Measurements from ENCODE around the gene SNRPN.
"Not testable (repeated sequence)": the region's sequence is repeated elsewhere in the genome, so short reads cannot be mapped to it uniquely, and the experiment has no call there.

Gene SNRPN

GRCh38 chr15:24954783-24955530 lies at the start of gene SNRPN, which contains the start of gene SNURF:
Gene SNRPN (plus strand): TSS chr15:24954987. CDS start chr15:24974454, 19,467 bp downstream.
Gene SNURF (plus strand): TSS chr15:24954987. CDS start chr15:24955049, 62 bp downstream.
- peak; percentile 17 to 68 for DNase-seq

GRCh38 chr15:24916305-24917009 lies 38.3 kb upstream of the SNRPN start:
- DNase-seq: no peak

- DNase-seq: no peak
These were observed 37.4 kb upstream of the SNRPN start for GRCh38 chr15:24917431-24917830.

GRCh38 chr15:24919446-24919845 lies 35.3 kb upstream of the SNRPN start:
- DNase-seq: no peak

- not testable (repeated sequence) for DNase-seq
These were observed 32.0 kb upstream of the SNRPN start for GRCh38 chr15:24922781-24923180.

- DNase-seq: no peak
These were observed 30.6 kb upstream of the SNRPN start for GRCh38 chr15:24924153-24924552.

- DNase-seq: no peak
These were observed 30.2 kb upstream of the SNRPN start for GRCh38 chr15:24924621-24925020.

- DNase-seq: not testable (repeated sequence)
These were observed 22.7 kb upstream of the SNRPN start for GRCh38 chr15:24931874-24932732.

- DNase-seq: no peak
These were observed 21.1 kb upstream of the SNRPN start for GRCh38 chr15:24933716-24934115.

GRCh38 chr15:24938224-24938623 lies 16.6 kb upstream of the SNRPN start:
- not testable (repeated sequence) for DNase-seq

GRCh38 chr15:24940236-24940635 lies 14.6 kb upstream of the SNRPN start:
- no peak for DNase-seq

GRCh38 chr15:24943361-24943760 lies 11.4 kb upstream of the SNRPN start:
- peak in 1 of 2 experiments; percentile 39 for DNase-seq

GRCh38 chr15:24944954-24945353 lies 9.8 kb upstream of the SNRPN start:
- DNase-seq: no peak

GRCh38 chr15:24945711-24946110 lies 9.1 kb upstream of the SNRPN start:
- no peak for DNase-seq

GRCh38 chr15:24948495-24948894 lies 6.3 kb upstream of the SNRPN start:
- DNase-seq: no peak

GRCh38 chr15:24955531-24955921 lies 739 bp downstream of the SNRPN start:
- DNase-seq: no peak

- peak; percentile 68 to 72 for DNase-seq
These were observed 1.5 kb downstream of the SNRPN start for GRCh38 chr15:24956111-24956838.

- no peak for DNase-seq
These were observed 2.9 kb downstream of the SNRPN start for GRCh38 chr15:24957691-24958090.

GRCh38 chr15:24961967-24962366 lies 7.2 kb downstream of the SNRPN start:
- no peak for DNase-seq

GRCh38 chr15:24962880-24963279 lies 8.1 kb downstream of the SNRPN start:
- DNase-seq: no peak

- DNase-seq: no peak
These were observed 11.7 kb downstream of the SNRPN start for GRCh38 chr15:24966364-24967103.

- DNase-seq: no peak
These were observed 16.3 kb downstream of the SNRPN start for GRCh38 chr15:24971052-24971451.

All from NCI-H524 (cell line).